Kidney epithelial cell (primary cell): ENCODE measurements around the gene SESN2. TPM values are rescaled to one million over a fixed set of nuclear protein-coding genes. Genes with fewer than 3 reads are reported as not detected.

Experiments used
- DNase-seq: peaks from one replicate; pipeline ENCODE4 v3.0.0-alpha.2; 2010; ENCODE audit warnings: low read depth
- H3K27me3 ChIP-seq: 2 replicates; pipeline ENCODE4 v1.6.0; 2011; ENCODE audit warnings: low read length; ENCODE audit not compliant: control insufficient read depth, insufficient read depth
- H3K36me3 ChIP-seq: 2 replicates; pipeline ENCODE4 v1.5.1; 2011; ENCODE audit warnings: low read length; ENCODE audit not compliant: control insufficient read depth, insufficient read depth
- H3K4me3 ChIP-seq: 2 replicates; pipeline ENCODE4 v1.5.1; 2011; ENCODE audit warnings: low read depth, mild to moderate bottlenecking, control low read depth, low read length
- CTCF ChIP-seq: IDR thresholded peaks from 2 replicates; pipeline ENCODE4 v1.5.1; 2011; ENCODE audit warnings: mild to moderate bottlenecking, moderate library complexity, low read length, control low read depth, inconsistent platforms; ENCODE audit not compliant: insufficient read depth, poor library complexity, severe bottlenecking
- total RNA-seq: library from RNA; depleted of rRNA; stranded (reverse); fragments of >200 nt; gene quantifications from 2 replicates; pipeline ENCODE4 v1.2.3, GENCODE V29; 2015

SESN2 gene
- total RNA-seq, 1 donor from 2014 or later, result 121 TPM

GRCh38 chr1:28232558-28233263 is 26.6 kb upstream of the SESN2 start, which contains the start of gene DNAJC8:
Gene DNAJC8 (minus strand): TSS chr1:28233029. CDS start chr1:28232998, 31 bp downstream.
- peak within 1 kb of the TSS; percentile 90 for H3K4me3 ChIP-seq
- no peak for TF ChIP-seq CTCF
- H3K27me3 ChIP-seq, result no peaks in the 10 kb centered on the region
- peak; percentile 80 for DNase-seq
- H3K36me3 ChIP-seq, result no peaks in the 10 kb centered on the region

- Histone ChIP-seq H3K4me3 (no peak overlapping the region), H3K27me3 (no peaks in the 10 kb centered on the region), H3K36me3 (no peaks in the 10 kb centered on the region)
- DNase-seq, result no peak
- no peak for TF ChIP-seq CTCF
Observed at GRCh38 chr1:28233264-28233606, 26.1 kb upstream of the SESN2 start.

GRCh38 chr1:28235755-28236655 is 23.3 kb upstream of the SESN2 start, which contains the start of gene ATP5IF1:
Gene ATP5IF1 (plus strand): TSS chr1:28236124. CDS start chr1:28236184, 60 bp downstream.
- H3K36me3 ChIP-seq, result no peaks in the 10 kb centered on the region

GRCh38 chr1:28236656-28237322 is 22.5 kb upstream of the SESN2 start:
- TF ChIP-seq CTCF, result no peak
- no peak for DNase-seq
- no peaks in the 10 kb centered on the region for H3K27me3 ChIP-seq
- no peaks in the 10 kb centered on the region for H3K36me3 ChIP-seq
- peak overlapping the region; percentile 90 for H3K4me3 ChIP-seq

More at GRCh38 chr1:28235755-28236655, 23.3 kb upstream of the SESN2 start, which contains the start of gene ATP5IF1:
- no peaks in the 10 kb centered on the region for H3K27me3 ChIP-seq
- DNase-seq, result peak; percentile 94
- no peak for TF ChIP-seq CTCF
- H3K4me3 ChIP-seq, result peak within 1 kb of the TSS; percentile 90

- Histone ChIP-seq H3K36me3 (no peaks in the 10 kb centered on the region), H3K4me3 (no peak overlapping the region), H3K27me3 (no peaks in the 10 kb centered on the region)
- TF ChIP-seq CTCF, result no peak
- DNase-seq, result no peak
Observed at GRCh38 chr1:28239004-28239403, 20.3 kb upstream of the SESN2 start.
